NCI-H1694 treated with DMSO at 0.1 percent for 48 hours (cell line): ENCODE data around the gene PRKACA.
"Not testable (repeated sequence)": the region's sequence is repeated elsewhere in the genome, so short reads cannot be mapped to it uniquely, and the experiment has no call there.

Experiments used
- DNase-seq: peaks from one replicate; lab custom pipeline; 2025; lab: John Stamatoyannopoulos, UW

Gene PRKACA

GRCh38 chr19:14147797-14148605 is 30.4 kb upstream of the PRKACA start:
- DNase-seq = no peak

GRCh38 chr19:14146789-14147216 is 29.2 kb upstream of the PRKACA start:
- no peak for DNase-seq

- DNase-seq = not testable (repeated sequence)
These were observed 28.6 kb upstream of the PRKACA start for GRCh38 chr19:14146169-14146568.

GRCh38 chr19:14145381-14145780 is 27.8 kb upstream of the PRKACA start:
- DNase-seq = no peak

GRCh38 chr19:14142262-14143190 is 25.0 kb upstream of the PRKACA start:
- no peak for DNase-seq

GRCh38 chr19:14141041-14141440 is 23.5 kb upstream of the PRKACA start:
- DNase-seq = no peak

GRCh38 chr19:14139944-14140343 is 22.4 kb upstream of the PRKACA start:
- DNase-seq = no peak

GRCh38 chr19:14138576-14139265 is 21.2 kb upstream of the PRKACA start:
- no peak for DNase-seq

- peak; percentile 100 for DNase-seq
These were observed 19.1 kb upstream of the PRKACA start, which contains the start of gene ASF1B for GRCh38 chr19:14136509-14137281. TSS of gene ASF1B (minus strand) at chr19:14136589. CDS start at chr19:14136456, 133 bp downstream.

- no peak for DNase-seq
These were observed 18.5 kb upstream of the PRKACA start for GRCh38 chr19:14135985-14136508.

- DNase-seq = no peak
These were observed 17.8 kb upstream of the PRKACA start for GRCh38 chr19:14135355-14135754.

GRCh38 chr19:14127929-14128509 is 10.5 kb upstream of the PRKACA start:
- no peak for DNase-seq

GRCh38 chr19:14127176-14127575 is 9.6 kb upstream of the PRKACA start:
- DNase-seq = no peak

GRCh38 chr19:14122924-14123323 is 5.4 kb upstream of the PRKACA start:
- DNase-seq = no peak

- DNase-seq = no peak
These were observed 2.9 kb upstream of the PRKACA start for GRCh38 chr19:14120497-14120780.

- no peak for DNase-seq
These were observed 2.3 kb upstream of the PRKACA start for GRCh38 chr19:14119644-14120496.

GRCh38 chr19:14119146-14119545 is 1.6 kb upstream of the PRKACA start:
- DNase-seq = no peak

GRCh38 chr19:14118165-14119051 is 846 bp upstream of the PRKACA start:
- peak; percentile 21 for DNase-seq
